ENCODE measurements around the gene PTPRQ.

- no peak for TF ChIP-seq ZBTB43 (CRISPR knock-in tag; IDR thresholded peaks at IDR 0.05)
- TF ChIP-seq CTCF (IDR thresholded peaks at IDR 0.05) = no peak
- TF ChIP-seq AFF4 (CRISPR knock-in tag; IDR thresholded peaks at IDR 0.05; ENCODE audit: borderline replicate concordance) = no peak
- TF ChIP-seq USF2 (CRISPR knock-in tag; IDR thresholded peaks at IDR 0.05) = no peak
- TF ChIP-seq MAX (CRISPR knock-in tag; IDR thresholded peaks at IDR 0.05) = no peak
- no peak for TF ChIP-seq IRF2 (CRISPR knock-in tag; IDR thresholded peaks at IDR 0.05; ENCODE audit: borderline replicate concordance, low read depth)
- no peak for TF ChIP-seq ESRRA (CRISPR knock-in tag; IDR thresholded peaks at IDR 0.05; ENCODE audit: borderline replicate concordance)
- TF ChIP-seq CREB1 (CRISPR knock-in tag; IDR thresholded peaks at IDR 0.05) = no peak
- no peak for TF ChIP-seq ATF3 (CRISPR knock-in tag; conservative IDR thresholded peaks at IDR 0.05)
Observed at GRCh38 chr12:80419644-80420043, 24.4 kb upstream of the PTPRQ start.
